Measurements from ENCODE around the gene WDFY2. TPM values are rescaled to one million over a fixed set of nuclear protein-coding genes. Genes with fewer than 3 reads are reported as not detected.

The WDFY2 gene
- total and polyA plus RNA-seq, 2 experiments from 2014 or later: 6.9 to 14.2 TPM

GRCh38 chr13:51733374-51734298 lies 149.4 kb downstream of the WDFY2 start:
- Histone ChIP-seq H3K27ac (peak overlapping the region; percentile 46; the same call in 1 of the 2 replicates), H3K9me3 (ENCODE audit: low read depth) (no peaks in the 10 kb centered on the region), H2AFZ (no peak overlapping the region), H3K79me2 (ENCODE audit: insufficient read depth) (peaks cover 56% of the 10 kb centered on the region), H3K9ac (no peak overlapping the region), H3K4me2 (ENCODE audit: unreplicated experiment) (peak overlapping the region; percentile 59), H4K20me1 (ENCODE audit: insufficient read depth) (no peaks in the 10 kb centered on the region), H3K4me1 (ENCODE audit: insufficient read depth) (peaks cover 60% of the 10 kb centered on the region), H3K27me3 (replicated peaks; ENCODE audit: insufficient read depth) (no peaks in the 10 kb centered on the region), H3F3A (ENCODE audit: insufficient read depth) (peaks cover 50% of the 10 kb centered on the region), H3K36me3 (ENCODE audit: low read depth) (0 out of 2 replicates have a peak, but pooled peaks cover 4% of the 10 kb centered on the region), H3K4me3 (no peak overlapping the region), H3K9me2 (ENCODE audit: insufficient read depth) (no peaks in the 10 kb centered on the region)
- TF ChIP-seq EZH2phosphoT487 (IDR thresholded peaks at IDR 0.05; ENCODE audit: insufficient read depth, low read depth): no peak
- TF ChIP-seq EZH2 (IDR thresholded peaks at IDR 0.05; ENCODE audit: insufficient read depth, poor library complexity, severe bottlenecking): no peak
- DNase-seq: peak; percentile 47
- WGBS, 2 experiments (ENCODE audit: low coverage in 1 of 2, low lambda C conversion rate in 2 of 2, missing lambda C conversion rate in 2 of 2): 67 to 69% methylated on average over 3 of the region's 3 CpGs
- in situ Hi-C loops (cut with MboI): loop anchor here (10.0 kb wide), 1 partner anchor 289 kb away; no protein-coding TSS in a partner anchor

- 65 to 76% methylated on average over 2 of the region's 2 CpGs for WGBS, 2 experiments (ENCODE audit: low coverage in 1 of 2, low lambda C conversion rate in 2 of 2, missing lambda C conversion rate in 2 of 2)
- TF ChIP-seq EZH2 (IDR thresholded peaks at IDR 0.05; ENCODE audit: insufficient read depth, poor library complexity, severe bottlenecking) (no peak), EZH2phosphoT487 (IDR thresholded peaks at IDR 0.05; ENCODE audit: insufficient read depth, low read depth) (no peak)
- H3K4me3 ChIP-seq: no peak overlapping the region
- peak overlapping the region; percentile 46 for H3K27ac ChIP-seq
- H2AFZ ChIP-seq: no peak overlapping the region
- peaks cover 54% of the 10 kb centered on the region for H3K4me1 ChIP-seq (ENCODE audit: insufficient read depth)
- H3K9me3 ChIP-seq (ENCODE audit: low read depth): no peaks in the 10 kb centered on the region
- peaks cover 44% of the 10 kb centered on the region for H3F3A ChIP-seq (ENCODE audit: insufficient read depth)
- peak; percentile 39 for DNase-seq
- no peaks in the 10 kb centered on the region for H4K20me1 ChIP-seq (ENCODE audit: insufficient read depth)
- no peaks in the 10 kb centered on the region for H3K9me2 ChIP-seq (ENCODE audit: insufficient read depth)
- H3K27me3 ChIP-seq (replicated peaks; ENCODE audit: insufficient read depth): no peaks in the 10 kb centered on the region
- peak overlapping the region; percentile 23; the same call in 1 of the 2 replicates for H3K9ac ChIP-seq
- peak overlapping the region; percentile 59 for H3K4me2 ChIP-seq (ENCODE audit: unreplicated experiment)
- peaks cover 62% of the 10 kb centered on the region for H3K79me2 ChIP-seq (ENCODE audit: insufficient read depth)
- in situ Hi-C loops (cut with MboI): loop anchor here (10.0 kb wide), 1 partner anchor 290 kb away; no protein-coding TSS in a partner anchor
- H3K36me3 ChIP-seq (ENCODE audit: low read depth): peaks cover 4% of the 10 kb centered on the region; the same call in 1 of the 2 replicates
Measured at GRCh38 chr13:51734786-51735185, 150.5 kb downstream of the WDFY2 start.

- in situ Hi-C loops (cut with MboI): loop anchor here (10.0 kb wide), 1 partner anchor 293 kb away; no protein-coding TSS in a partner anchor
- WGBS, 2 experiments (ENCODE audit: low coverage in 1 of 2, low lambda C conversion rate in 2 of 2, missing lambda C conversion rate in 2 of 2): 82 to 96% methylated on average over 3 of the region's 3 CpGs
- no peaks in the 10 kb centered on the region for H3K9me3 ChIP-seq (ENCODE audit: low read depth)
Measured at GRCh38 chr13:51737609-51738008, 153.3 kb downstream of the WDFY2 start.

GRCh38 chr13:51738226-51738905 lies 154.1 kb downstream of the WDFY2 start:
- H3K36me3 ChIP-seq (ENCODE audit: low read depth): peaks cover 9% of the 10 kb centered on the region; the same call in 1 of the 2 replicates
- H3K9ac ChIP-seq: no peak overlapping the region
- H4K20me1 ChIP-seq (ENCODE audit: insufficient read depth): no peaks in the 10 kb centered on the region
- no peaks in the 10 kb centered on the region for H3K27me3 ChIP-seq (replicated peaks; ENCODE audit: insufficient read depth)
- H3K4me3 ChIP-seq: no peak overlapping the region
- H3K79me2 ChIP-seq (ENCODE audit: insufficient read depth): peaks cover 41% of the 10 kb centered on the region
- peaks cover 29% of the 10 kb centered on the region; the same call in 1 of the 2 replicates for H3F3A ChIP-seq (ENCODE audit: insufficient read depth)
- TF ChIP-seq EZH2phosphoT487 (IDR thresholded peaks at IDR 0.05; ENCODE audit: insufficient read depth, low read depth) (no peak), EZH2 (IDR thresholded peaks at IDR 0.05; ENCODE audit: insufficient read depth, poor library complexity, severe bottlenecking) (no peak)
- H3K4me1 ChIP-seq (ENCODE audit: insufficient read depth): peaks cover 40% of the 10 kb centered on the region
- no peak overlapping the region for H3K4me2 ChIP-seq (ENCODE audit: unreplicated experiment)
- no peak overlapping the region for H3K27ac ChIP-seq
- no peaks in the 10 kb centered on the region for H3K9me2 ChIP-seq (ENCODE audit: insufficient read depth)
- no peak overlapping the region for H2AFZ ChIP-seq
- no peaks in the 10 kb centered on the region for H3K9me3 ChIP-seq (ENCODE audit: low read depth)
- in situ Hi-C loops (cut with MboI): loop anchor here (10.0 kb wide), 1 partner anchor 294 kb away; no protein-coding TSS in a partner anchor
- WGBS, 2 experiments (ENCODE audit: low coverage in 1 of 2, low lambda C conversion rate in 2 of 2, missing lambda C conversion rate in 2 of 2): 95 to 97% methylated on average over 2 of the region's 2 CpGs
- no peak for DNase-seq

More at GRCh38 chr13:51737609-51738008, 153.3 kb downstream of the WDFY2 start:
- H3F3A ChIP-seq (ENCODE audit: insufficient read depth): peaks cover 32% of the 10 kb centered on the region; the same call in 1 of the 2 replicates
- H3K4me3 ChIP-seq: no peak overlapping the region
- H3K4me1 ChIP-seq (ENCODE audit: insufficient read depth): peaks cover 40% of the 10 kb centered on the region
- no peak overlapping the region for H3K9ac ChIP-seq
- TF ChIP-seq EZH2 (IDR thresholded peaks at IDR 0.05; ENCODE audit: insufficient read depth, poor library complexity, severe bottlenecking) (no peak), EZH2phosphoT487 (IDR thresholded peaks at IDR 0.05; ENCODE audit: insufficient read depth, low read depth) (no peak)
- no peak overlapping the region for H2AFZ ChIP-seq
- H3K9me2 ChIP-seq (ENCODE audit: insufficient read depth): no peaks in the 10 kb centered on the region
- no peaks in the 10 kb centered on the region for H3K27me3 ChIP-seq (replicated peaks; ENCODE audit: insufficient read depth)
- H3K27ac ChIP-seq: no peak overlapping the region
- peaks cover 46% of the 10 kb centered on the region for H3K79me2 ChIP-seq (ENCODE audit: insufficient read depth)
- H3K36me3 ChIP-seq (ENCODE audit: low read depth): peaks cover 9% of the 10 kb centered on the region; the same call in 1 of the 2 replicates
- H3K4me2 ChIP-seq (ENCODE audit: unreplicated experiment): no peak overlapping the region
- no peaks in the 10 kb centered on the region for H4K20me1 ChIP-seq (ENCODE audit: insufficient read depth)
- no peak for DNase-seq

All from GM23248 (cell line).